NCI-H1417 (cell line): ENCODE data around the gene ADAMTS15.

Source experiments
- DNase-seq, 3 experiments: peaks; one replicate each; lab custom pipeline; 2025; lab: John Stamatoyannopoulos, UW

Gene ADAMTS15

DNA sequence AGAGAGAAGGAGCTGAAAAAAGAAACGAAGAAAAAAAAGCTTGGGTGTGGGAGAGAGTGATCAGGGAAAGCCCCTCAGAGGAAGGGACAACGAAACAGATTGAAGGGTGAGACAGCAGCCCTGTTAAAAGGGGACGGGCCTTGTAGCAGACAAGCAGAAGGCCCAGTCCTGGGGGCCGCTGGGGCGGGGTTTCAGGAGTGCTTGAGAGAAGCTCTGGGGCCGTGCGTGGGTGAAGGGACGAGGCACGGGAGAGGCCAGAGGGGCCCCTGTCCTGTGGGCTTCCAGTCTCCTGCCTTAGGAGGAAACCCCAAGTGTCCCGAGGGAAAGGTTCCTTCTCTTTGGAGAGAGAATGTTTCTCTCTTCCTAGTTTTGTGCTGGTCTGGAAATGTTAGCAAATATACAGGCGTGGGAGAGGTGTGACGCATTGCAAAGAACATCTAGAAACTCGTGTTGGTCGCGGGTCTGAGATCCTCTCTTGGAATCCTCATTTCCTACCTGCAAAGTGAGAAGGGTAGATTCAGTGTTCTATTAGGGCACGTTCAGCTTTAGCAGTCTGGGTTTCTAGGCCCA, 28.6 kb downstream of the ADAMTS15 start:
- DNase-seq, result no peak

DNA sequence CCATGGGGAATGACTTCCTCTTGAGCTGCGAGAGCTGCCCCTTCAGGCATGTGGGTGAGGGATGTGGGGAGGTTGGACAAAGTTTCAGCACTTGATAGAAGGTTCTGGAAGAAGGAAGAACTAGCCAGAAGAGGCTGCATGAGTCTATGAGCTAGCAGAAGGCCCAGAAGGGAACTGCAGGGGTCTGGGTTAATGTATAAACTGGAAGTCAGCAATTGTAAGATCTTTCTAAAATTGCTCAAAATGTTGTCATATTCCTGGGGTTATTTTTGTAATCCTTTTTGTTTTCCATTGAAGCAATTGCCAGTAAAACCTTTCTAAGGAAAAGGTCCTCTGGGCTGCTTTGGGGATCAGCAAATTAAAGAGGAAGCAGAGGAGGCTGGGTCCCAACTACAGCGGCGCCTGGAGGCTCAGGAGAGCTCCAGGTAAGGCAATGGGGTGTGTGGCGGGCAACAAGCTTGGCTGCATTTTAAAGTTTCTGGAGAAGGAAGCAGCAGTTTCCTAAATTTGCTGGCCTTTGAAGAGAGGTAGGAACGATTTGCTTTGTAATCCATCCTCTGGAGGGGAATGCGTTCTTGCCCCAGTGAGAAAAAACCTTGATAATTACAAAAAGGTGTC, 29.2 kb downstream of the ADAMTS15 start:
- no peak for DNase-seq

DNA sequence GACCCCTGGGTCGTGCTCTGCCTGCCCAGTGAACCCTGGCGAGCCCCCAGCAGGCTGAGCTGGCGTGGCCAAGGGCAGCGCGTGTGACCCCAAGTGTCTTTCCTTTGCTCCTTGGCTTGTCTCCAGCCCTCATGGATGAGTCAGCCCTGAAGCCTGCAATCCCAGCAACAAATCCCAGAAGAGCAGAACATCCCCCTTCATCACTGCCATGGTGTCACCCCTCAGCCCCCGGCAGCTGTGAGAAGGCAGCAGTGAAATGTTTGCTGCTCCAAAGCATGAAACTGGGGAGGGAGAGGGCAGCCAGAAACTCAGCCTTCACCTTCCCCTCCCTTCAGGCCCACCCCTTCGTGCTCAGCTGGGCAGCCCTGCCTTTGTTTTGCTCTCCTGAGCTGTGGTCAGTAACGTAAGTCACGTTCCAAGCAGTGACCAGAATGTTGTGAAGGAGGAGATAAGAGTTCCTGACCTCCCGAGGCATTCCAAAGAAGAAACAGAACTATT, 29.8 kb downstream of the ADAMTS15 start:
- DNase-seq, result no peak

- DNase-seq, result no peak
Observed at GRCh38 chr11:130478881-130479280, 30.4 kb downstream of the ADAMTS15 start.

DNA sequence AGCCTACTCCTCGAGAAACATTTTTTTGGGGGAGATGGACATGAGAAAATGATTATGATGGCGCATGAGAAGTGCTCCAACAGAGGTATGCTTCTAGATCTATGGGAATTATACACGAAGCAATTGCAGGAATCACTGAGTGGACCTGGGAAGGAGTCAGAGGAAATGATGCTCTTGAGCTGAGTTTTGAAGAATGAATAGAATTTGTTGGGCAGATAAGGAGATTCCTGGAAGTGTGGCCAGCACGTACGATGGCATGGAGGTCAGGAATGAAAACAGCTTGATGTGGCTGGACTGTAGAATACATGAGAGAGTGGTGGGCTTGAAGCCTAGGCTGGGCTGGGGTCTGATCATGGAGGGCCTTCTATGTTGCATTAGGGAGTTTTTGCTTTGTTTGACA, 31.7 kb downstream of the ADAMTS15 start:
- DNase-seq, result no peak

- DNase-seq, result no peak
Observed at GRCh38 chr11:130480711-130481140, 32.3 kb downstream of the ADAMTS15 start.

GRCh38 chr11:130483124-130483523, 34.7 kb downstream of the ADAMTS15 start:
- DNase-seq, result no peak

- DNase-seq, result no peak
Observed at GRCh38 chr11:130485983-130486382, 37.5 kb downstream of the ADAMTS15 start.

GRCh38 chr11:130486391-130486836, 38.0 kb downstream of the ADAMTS15 start:
- no peak for DNase-seq

GRCh38 chr11:130486987-130487923, 38.8 kb downstream of the ADAMTS15 start:
- DNase-seq, result no peak

DNA sequence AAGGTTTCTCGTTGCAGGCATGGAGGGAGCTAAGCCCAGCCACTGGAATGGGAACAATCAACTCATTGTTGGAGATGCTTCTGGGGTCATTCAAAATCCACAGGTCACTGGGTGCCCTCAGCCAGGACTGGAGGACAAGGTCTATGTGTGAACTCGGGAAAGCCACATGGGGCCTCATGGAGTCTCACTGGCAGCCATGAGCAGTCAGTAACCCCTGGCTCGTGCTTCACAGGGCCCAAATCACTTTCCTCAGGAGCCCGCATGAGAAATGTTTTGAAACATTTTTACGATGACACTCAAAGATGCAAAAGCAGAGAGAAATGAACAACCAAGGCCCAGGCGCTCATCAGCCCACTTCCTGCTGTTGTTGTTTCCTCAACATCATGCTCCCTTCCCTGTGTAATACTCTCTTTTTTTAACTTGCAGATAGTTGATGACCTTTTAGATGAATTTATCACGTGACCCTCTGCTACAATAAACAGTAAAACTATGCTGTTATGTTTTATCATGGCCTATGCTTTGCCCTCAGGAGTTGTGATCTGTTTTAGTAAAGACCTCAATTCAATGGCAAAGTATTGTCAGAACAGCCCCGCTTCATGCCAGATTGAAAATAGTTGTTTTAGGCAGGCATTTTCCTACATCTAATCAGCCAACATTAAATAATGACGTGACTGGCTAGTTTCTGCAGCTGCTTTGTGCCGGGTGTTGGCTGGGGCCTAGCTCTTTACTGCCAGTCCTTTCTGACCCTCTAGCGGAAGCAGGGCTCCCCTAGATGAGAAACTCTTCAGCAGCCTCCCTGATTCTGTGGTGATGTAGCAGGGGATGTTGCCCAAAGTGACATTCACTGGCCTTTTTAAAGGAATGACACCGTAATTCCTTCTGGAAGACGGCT, 39.7 kb downstream of the ADAMTS15 start:
- no peak for DNase-seq

- no peak for DNase-seq
Observed at GRCh38 chr11:130488848-130489584, 40.6 kb downstream of the ADAMTS15 start.

GRCh38 chr11:130489716-130490115, 41.3 kb downstream of the ADAMTS15 start:
- no peak for DNase-seq

- no peak for DNase-seq
Observed at GRCh38 chr11:130490682-130491449, 42.4 kb downstream of the ADAMTS15 start.

- DNase-seq, result no peak
Observed at GRCh38 chr11:130498181-130498580, 49.7 kb downstream of the ADAMTS15 start.

- no peak for DNase-seq
Observed at GRCh38 chr11:130499828-130500227, 51.4 kb downstream of the ADAMTS15 start.

- no peak for DNase-seq
Observed at GRCh38 chr11:130504317-130504716, 55.9 kb downstream of the ADAMTS15 start.

GRCh38 chr11:130508913-130509312, 60.5 kb downstream of the ADAMTS15 start:
- DNase-seq, result no peak

DNA sequence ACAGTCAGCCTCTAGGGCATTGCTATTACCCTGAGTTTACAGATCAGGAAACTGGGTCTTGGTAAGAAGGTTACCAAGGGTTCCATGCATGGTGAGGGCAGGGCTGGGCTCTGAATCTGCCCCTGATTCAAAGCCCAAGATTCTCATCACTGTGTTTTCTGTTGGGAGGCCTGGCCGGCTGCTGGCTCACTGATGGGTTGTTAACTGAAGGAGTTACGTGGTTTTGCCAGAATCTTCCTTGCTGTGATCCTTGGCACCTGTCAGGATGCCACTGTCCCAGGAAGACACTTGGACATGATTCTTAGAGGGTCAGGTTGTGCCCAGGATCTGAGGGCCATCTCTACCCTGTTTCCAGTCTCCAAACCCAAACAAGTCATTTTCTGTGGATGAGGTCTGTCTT, 61.5 kb downstream of the ADAMTS15 start:
- DNase-seq, result no peak

- no peak for DNase-seq
Observed at GRCh38 chr11:130510407-130511006, 62.1 kb downstream of the ADAMTS15 start.
